Loucy (cell line): Measurements from ENCODE around the gene CELF2.

Source experiments
- EZH2phosphoT487 ChIP-seq: fragments of 200-600 bp; IDR thresholded peaks from 2 replicates; pipeline ENCODE4 v1.6.1; 2018; ENCODE audit warnings: antibody characterized with exemption, mild to moderate bottlenecking, moderate library complexity, borderline replicate concordance
- TF ChIP-seq, protein P1 (sequence below): fragments of 200-600 bp; sonication (generic); conservative IDR thresholded peaks from 2 replicates; pipeline ENCODE4 v1.5.1; 2014; ENCODE audit warnings: mild to moderate bottlenecking, antibody characterized with exemption, low read length

- TF ChIP-seq, protein P1, sequence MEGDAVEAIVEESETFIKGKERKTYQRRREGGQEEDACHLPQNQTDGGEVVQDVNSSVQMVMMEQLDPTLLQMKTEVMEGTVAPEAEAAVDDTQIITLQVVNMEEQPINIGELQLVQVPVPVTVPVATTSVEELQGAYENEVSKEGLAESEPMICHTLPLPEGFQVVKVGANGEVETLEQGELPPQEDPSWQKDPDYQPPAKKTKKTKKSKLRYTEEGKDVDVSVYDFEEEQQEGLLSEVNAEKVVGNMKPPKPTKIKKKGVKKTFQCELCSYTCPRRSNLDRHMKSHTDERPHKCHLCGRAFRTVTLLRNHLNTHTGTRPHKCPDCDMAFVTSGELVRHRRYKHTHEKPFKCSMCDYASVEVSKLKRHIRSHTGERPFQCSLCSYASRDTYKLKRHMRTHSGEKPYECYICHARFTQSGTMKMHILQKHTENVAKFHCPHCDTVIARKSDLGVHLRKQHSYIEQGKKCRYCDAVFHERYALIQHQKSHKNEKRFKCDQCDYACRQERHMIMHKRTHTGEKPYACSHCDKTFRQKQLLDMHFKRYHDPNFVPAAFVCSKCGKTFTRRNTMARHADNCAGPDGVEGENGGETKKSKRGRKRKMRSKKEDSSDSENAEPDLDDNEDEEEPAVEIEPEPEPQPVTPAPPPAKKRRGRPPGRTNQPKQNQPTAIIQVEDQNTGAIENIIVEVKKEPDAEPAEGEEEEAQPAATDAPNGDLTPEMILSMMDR = no peak
- TF ChIP-seq EZH2phosphoT487 = no peak
Measured at GRCh38 chr10:11218395-11218794, 200.7 kb downstream of the CELF2 start.
